Testis (tissue), 2 donors: ENCODE results near the gene ADAMTS4.

Source experiments
- POLR2A ChIP-seq: fragments of 450-650 bp; IDR thresholded peaks from one replicate; pipeline ENCODE4 v1.6.1; 2017; ENCODE audit warnings: antibody characterized with exemption, mild to moderate bottlenecking, moderate library complexity
- TF ChIP-seq, protein P1 (sequence below), 3 experiments: fragments of 450-650 bp in 2 of 3; fragments of 200-600 bp in 1 of 3; sonication (generic) in 1 of 3; IDR thresholded peaks; one replicate each; pipeline ENCODE4 v1.5.1; 2016 to 2019; ENCODE audit warnings: antibody characterized with exemption in 3 of 3, mild to moderate bottlenecking in 2 of 3, moderate library complexity in 1 of 3

DNA sequence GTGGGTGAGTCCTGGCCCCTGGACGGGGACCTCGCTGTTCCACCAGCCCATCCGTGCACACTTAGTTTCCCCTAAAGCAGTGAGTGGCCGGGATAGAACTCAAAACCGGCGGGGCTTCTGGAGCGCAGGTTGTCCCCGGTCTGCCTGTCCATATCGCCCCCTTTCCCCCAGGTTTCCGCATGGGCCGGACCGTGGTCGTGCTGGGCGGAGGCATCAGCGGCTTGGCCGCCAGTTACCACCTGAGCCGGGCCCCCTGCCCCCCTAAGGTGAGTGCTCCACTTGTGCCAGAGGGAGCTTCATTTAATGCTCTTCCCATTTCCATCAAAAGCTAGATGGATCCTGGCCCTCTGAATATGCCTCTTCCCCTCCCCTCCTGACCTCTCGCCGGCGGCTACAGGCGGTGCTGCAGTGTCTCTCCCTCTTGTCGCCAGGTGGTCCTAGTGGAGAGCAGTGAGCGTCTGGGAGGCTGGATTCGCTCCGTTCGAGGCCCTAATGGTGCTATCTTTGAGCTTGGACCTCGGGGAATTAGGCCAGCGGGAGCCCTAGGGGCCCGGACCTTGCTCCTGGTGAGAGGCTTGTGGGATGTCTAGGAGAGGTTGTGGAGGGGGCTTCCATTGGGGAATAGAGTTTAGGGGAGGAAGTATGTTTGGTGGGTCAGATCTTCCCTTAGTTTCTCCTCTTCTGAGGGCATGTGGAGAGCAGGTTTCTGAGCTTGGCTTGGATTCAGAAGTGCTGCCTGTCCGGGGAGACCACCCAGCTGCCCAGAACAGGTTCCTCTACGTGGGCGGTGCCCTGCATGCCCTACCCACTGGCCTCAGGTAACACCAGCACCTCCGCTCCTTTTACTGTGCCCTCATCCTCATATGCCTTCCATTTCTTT, 31.9 kb downstream of the ADAMTS4 start:
- no peak for TF ChIP-seq POLR2A
- TF ChIP-seq, protein P1, sequence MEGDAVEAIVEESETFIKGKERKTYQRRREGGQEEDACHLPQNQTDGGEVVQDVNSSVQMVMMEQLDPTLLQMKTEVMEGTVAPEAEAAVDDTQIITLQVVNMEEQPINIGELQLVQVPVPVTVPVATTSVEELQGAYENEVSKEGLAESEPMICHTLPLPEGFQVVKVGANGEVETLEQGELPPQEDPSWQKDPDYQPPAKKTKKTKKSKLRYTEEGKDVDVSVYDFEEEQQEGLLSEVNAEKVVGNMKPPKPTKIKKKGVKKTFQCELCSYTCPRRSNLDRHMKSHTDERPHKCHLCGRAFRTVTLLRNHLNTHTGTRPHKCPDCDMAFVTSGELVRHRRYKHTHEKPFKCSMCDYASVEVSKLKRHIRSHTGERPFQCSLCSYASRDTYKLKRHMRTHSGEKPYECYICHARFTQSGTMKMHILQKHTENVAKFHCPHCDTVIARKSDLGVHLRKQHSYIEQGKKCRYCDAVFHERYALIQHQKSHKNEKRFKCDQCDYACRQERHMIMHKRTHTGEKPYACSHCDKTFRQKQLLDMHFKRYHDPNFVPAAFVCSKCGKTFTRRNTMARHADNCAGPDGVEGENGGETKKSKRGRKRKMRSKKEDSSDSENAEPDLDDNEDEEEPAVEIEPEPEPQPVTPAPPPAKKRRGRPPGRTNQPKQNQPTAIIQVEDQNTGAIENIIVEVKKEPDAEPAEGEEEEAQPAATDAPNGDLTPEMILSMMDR (IDR thresholded peaks at IDR 0.05): no peak
